ENCODE measurements around the gene CPT1B.
A peak's percentile ranks its signal among the peaks of the same experiment; 100 is the strongest.

Gene CPT1B

GRCh38 chr22:50568626-50569025 lies 9.6 kb downstream of the CPT1B start:
- DNase-seq: no peak

DNA sequence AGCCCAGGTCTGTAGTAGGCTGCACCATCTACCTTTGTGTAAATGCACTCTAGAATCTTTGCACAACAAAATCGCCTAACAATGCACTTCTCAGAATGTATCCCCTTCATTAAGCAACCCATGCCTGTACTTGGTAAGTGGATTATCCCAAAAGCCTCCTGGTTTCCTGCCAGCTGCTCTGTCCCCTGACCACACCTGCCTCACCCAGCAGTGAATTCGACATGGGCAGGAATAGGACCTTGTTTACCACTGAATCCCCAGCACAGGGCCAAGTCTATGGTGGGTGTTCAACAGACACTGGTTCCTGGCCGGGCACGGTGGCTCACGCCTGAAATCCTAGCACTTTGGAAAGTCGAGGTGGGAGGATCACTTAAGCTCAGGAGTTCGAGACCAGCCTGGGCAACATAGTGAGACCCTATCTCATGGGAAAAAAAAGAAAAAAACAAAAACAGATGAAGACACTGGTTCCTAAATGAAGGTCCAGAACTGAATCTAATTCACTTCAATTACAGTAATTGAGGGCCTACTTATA lies 10.4 kb downstream of the CPT1B start:
- DNase-seq: no peak

DNA sequence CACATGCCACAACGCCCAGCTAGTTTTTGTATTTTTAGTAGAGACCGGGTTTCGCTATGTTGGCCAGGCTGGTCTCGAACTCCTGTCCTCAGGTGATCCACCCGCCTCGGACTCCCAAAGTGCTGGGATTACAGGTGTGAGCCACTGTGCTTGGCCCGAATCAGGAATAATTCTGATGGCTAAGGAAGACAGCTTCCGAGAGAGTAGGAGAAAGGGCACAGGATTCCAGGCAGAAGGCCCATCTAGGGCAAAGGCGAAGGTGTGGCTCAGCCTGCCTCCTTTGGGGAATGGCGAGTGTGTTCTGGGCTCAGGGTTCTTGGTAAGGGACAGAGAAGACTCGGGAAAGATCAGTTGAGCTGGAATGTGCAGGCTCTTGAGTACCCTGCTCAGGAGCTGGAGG lies 13.9 kb downstream of the CPT1B start:
- DNase-seq: no peak

DNA sequence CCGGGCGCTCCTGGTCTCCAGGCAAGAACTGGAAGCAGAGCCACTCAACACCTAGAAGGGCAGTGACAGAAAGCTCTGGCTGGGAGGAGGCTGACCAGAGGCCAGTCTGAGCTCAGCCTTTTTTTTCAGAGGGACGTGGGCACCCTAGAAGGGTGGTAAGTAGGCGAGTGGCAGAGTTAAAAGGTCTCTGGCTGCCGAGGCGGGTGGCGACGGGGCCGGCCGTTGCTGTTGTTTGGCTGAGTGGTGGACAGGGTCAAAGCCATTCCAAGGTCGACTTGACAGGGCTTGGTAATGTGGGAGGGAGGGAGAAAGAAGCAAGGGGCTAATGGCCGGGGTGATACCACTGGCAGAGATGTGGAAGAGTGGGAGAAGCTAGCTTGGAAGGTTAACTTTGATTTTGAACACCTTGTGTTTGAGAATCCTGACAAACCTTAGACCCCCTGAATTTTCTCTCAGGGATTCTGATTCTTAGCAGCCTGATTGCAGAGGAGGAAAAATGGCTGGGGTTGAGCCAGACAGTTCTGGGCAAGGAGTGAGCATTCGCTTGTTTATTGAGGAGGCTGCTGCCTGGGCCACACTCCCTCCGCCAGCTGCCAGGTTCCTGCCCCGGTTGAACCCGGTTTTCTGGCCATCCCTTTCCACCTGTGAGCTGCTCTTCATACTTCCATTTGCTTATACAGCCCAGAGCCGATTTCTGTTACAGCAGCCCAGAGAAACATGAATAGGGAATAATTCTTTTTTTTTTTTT lies 14.6 kb downstream of the CPT1B start:
- no peak for DNase-seq

GRCh38 chr22:50562523-50563412 lies 15.5 kb downstream of the CPT1B start, which contains the start of gene SYCE3:
Gene SYCE3, minus strand, starts transcription at chr22:50562919. Its CDS starts 6,514 bp downstream, at chr22:50556405.
- DNase-seq: peak; percentile 94

DNA sequence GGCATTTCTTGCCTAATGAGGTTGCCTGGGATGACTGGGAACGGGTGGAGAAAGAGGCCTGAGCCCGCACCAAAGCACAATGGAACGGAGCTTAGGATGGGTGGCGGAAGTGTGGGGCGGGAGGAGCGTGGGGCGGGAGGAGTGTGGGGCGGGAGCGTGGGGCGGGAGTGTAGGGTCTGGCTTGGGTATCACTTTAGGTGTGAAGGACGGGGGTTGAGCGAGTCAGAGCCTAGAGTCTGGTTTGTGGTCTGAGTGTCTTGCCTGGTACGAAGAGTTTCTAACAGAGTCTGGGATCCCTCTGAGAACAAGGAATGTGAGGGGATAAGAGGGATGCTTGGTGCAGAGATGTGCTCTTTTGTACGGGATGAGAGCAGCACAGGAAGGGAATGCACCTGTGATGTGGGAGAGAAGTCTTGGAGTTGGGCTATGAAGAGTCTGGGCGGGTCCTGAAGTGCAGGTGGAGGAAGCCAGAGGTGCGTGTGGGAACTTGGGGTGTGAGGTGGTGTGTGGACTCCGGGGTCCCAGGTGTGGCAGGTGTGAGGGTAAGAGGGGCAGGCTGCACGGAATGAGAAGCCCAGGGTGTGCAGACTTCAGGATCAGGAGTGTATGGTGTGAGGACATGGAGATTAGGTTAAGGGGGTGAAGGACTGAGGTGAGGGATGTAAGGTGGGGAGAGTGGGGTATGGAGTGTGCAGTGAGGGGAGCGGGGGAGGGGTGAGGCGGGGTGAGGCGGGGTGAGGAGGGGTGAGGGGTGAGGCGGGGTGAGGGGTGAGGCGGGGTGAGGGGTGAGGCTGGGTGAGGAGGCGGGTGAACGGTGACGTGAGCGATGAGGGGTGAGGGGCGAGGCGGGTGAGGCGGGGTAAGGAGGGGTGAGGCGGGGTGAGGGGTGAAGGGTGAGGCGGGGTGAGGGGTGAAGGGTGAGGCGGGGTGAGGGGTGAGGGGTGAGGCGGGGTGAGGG lies 16.5 kb downstream of the CPT1B start:
- DNase-seq: no peak

DNA sequence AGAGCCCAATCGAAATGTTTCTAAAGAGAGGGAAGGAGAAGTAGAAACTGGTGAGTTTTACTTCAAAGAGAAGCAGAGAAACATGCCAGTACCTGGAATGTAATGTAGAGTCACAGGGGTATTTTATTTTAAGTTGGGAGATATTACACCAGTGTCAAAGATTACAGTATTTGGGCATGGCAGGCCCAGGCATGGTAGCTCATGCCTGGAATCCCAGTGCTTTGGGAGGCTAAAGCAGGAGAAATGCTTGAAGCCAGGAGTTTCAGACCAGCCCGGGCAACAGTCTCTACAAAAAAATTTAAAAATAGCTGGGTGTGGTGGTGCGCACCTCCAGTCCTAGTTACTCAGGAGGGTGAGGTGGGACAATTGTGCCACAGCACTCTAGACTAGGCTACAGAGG lies 18.2 kb downstream of the CPT1B start:
- no peak for DNase-seq

DNA sequence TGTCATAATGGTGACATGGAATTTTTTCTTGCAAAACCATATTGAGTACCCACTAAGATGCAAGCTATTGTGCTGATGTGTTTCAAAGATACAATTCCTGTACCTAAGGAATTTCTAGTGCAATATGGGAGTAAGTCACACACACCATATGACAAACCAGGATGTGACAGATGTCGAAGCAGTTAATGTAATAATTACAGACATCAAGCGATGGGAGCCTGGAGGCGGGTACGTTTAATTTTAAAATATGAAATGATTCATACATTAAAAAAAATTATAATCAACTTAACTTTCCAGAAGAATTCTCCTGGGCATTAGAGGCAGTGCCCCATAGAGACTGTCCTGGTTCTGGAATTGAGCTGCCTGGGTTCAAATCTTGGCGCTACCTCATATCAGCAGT lies 21.5 kb downstream of the CPT1B start:
- DNase-seq: no peak

DNA sequence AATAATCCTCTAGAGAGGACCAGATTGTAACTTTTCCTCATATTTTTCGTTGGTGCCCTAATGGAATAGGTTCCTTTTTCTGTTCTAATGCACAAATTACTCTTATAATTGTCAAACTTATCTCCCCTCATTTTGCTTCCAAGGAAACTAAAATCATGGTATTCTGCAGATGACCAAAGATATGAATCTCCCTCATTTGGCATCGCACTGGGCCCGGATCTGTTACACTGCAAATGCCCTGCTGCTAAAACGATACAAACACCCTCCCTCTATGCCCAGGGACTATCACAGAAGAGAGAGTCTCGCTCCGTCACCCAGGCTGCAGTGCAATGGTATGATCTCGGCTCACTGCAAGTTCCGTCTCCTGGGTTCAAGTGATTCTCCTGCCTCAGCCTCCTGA lies 24.9 kb downstream of the CPT1B start:
- no peak for DNase-seq

- no peak for DNase-seq
Measured at GRCh38 chr22:50551160-50551752, 27.0 kb downstream of the CPT1B start.

DNA sequence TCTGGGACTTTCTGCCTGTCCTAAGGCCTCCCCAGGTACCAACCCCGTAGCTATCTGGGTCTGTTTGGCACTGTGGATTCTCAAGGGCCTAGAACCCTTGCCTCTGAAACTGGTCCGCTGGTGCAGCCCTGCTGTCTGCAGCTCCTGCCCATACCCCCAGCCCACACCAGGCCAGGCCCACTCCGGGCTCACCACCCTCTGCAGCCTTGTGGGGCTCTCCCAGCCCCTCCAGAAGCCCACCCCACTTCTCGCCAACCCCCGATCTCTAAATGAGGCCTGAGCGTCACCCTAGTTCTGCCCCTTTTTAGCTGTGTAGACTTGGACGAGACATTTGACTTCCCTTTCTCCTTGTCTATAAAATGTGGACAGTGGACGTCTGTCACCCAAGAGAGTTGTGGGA lies 27.8 kb downstream of the CPT1B start:
- DNase-seq: no peak

DNA sequence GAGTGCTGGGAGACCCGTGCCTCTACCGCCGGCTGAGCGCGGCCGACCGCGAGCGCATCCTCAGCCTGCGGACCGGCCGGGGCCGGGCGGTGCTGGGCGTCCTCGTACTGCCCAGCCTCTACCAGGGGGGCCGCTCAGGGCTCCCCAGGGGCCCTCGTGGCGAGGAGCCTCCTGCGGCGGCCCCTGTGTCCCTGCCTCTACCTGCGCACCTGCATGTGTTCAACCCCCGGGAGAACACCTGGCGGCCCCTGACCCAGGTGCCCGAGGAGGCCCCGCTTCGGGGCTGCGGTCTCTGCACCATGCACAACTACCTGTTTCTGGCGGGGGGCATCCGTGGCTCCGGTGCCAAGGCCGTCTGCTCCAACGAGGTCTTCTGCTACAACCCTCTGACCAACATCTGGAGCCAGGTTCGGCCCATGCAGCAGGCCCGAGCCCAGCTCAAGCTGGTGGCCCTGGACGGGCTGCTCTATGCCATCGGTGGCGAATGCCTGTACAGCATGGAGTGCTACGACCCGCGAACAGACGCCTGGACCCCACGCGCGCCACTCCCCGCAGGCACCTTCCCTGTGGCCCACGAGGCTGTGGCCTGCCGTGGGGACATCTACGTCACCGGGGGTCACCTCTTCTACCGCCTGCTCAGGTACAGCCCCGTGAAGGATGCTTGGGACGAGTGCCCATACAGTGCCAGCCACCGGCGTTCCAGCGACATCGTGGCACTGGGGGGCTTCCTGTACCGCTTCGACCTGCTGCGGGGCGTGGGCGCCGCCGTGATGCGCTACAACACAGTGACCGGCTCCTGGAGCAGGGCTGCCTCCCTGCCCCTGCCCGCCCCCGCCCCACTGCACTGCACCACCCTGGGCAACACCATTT lies 29.1 kb downstream of the CPT1B start:
- no peak for DNase-seq

GRCh38 chr22:50548040-50548920 lies 29.9 kb downstream of the CPT1B start:
- DNase-seq: no peak

DNA sequence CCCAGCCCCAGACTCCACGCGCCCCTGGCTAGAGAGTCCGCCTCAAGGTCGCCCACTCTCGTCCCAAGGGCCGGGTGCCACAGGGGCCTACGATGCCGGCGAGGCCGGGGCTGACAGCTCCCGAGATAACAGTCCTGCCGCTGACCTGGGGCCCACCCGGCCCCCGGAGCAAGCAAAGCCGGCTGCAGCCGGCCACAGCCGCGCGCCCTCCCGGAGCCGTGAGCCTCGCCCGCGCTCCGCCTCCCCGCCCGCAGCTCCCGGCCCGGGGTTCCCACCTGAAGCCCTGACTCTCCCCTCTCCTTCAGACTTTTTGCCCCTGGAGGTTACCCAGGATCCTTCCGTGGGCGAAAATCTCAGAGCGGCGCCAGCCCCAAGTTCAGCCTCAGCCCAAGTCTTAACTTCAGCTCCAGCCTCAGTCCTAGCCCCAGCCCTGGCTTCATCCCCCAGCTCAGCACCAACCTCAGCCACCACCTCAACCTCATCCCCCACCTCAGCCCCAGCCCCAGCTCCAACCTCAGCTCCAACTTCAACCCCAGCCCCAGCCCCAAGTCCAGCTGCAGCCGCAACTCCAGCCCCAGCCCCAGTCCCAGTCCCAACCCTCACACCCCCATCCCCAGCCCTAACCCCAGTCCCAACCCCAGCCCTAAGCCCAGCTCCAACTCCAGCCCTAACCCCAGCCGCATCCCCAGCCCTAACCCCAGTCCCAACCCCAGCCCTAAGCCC lies 30.8 kb downstream of the CPT1B start:
- no peak for DNase-seq

DNA sequence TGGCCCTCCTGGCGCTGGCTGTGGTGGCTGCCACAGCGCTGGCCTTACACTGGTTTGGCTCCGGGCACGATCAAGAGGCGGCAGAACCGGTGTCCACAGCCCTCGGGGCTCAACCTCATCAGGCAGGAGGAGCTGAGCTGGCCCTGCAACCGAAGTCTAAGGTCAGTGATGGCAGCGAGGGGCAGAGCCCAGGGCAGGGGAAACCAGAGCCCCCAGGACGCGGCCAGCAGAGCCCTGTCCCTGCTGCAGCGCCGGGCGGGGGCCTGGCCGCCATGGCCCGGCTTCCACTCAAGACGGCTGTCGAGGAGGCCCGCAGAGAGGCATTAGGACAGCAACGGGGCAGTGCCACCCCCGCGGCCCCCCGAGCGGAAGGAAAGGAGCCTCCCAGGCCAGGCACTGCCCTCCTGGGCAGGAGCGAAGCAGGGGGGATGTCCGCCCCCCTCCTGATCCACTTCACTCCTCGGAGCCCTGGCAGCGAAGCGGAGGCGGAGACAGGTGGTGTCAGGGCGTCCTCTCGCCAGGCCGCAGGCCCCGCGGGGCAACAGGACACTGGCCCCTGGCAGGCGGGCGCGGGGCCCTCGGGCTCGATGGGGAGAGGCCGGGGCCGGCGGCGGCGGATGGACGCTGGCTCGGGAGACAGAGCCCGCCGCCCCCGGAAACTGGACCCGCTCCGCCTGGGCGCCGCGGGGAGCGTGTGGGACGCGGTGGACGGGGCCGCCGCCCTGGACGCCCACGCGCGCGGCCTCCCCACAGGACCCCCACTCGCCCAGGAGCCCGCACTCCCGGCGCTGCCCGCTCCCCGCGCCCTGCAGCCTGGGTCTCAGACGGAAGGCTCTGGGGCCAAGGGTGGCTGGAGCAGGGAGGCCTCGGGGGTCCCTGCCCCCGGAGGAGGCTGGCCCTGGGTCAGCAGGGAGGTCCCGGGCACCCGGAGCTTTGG lies 31.6 kb downstream of the CPT1B start:
- no peak for DNase-seq

DNA sequence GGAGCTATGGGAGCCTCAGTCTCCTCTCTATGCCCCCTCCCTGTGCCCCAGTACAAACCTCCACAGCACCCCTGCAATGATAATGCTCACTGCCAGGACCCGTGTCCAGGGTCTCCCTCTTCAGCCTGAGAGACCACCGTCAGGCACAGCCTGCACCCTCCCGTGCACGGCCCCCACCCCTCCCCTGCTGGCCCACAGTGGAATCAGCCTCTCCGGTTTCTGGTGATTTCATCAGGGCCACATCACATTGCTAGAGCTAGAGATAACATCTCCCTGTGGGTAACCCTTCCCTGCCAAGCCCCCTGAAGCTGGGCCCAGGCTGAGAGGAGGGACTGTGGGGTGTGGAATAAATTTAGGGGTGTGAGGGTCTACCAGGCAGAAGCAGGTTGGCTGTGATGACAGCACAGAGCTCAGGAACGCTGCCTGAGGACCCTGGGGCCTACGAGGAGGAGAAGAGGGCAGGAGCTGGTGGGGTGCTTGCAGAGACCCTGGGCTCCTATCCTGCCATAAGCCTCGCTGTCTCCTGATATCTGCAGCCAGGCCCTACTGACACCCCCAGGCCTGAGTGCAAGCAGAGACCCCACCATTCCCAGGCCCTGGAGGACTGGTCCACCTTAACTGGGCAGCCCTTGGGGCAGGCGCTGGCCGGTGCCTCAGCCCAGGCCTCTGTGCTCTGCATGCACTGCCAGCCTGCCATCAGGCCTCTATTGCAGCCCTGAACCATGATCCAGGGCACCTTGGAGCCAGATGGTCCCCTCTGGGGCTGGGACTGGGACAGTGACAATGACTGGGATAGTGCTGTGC lies 32.5 kb downstream of the CPT1B start, which contains the start of gene KLHDC7B:
Gene KLHDC7B (plus strand): TSS at position 378 of the 804 bp plus-strand sequence. CDS start 345 bp downstream, at position 723.
- DNase-seq: no peak

DNA sequence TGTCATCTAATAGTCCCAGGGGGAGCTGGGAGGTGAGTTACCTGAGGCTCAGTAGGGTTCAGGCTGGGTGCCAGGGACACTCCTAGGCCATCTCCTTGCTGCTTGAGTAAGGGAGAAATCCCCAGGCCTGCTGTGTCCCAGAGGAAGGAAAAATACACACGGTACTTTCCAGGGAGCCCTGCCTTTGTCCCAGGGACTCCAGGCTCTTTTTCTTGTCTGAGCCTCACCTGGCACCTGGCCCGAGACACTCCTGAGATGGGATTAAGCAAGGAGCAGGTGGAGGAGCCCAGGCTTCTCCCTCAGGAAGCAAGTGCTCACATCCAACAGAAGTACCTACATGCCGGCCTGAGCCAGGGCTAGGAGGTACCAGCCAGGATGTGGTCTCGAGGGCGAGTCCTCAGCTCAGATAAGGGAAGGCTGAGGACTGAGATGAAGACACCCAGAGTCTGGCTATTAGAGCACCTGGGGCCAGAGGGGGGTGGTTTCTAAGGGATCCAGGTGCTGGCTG lies 33.4 kb downstream of the CPT1B start:
- no peak for DNase-seq
